NCI-H1436 treated with DMSO at 0.1 percent for 48 hours (cell line): ENCODE data around the gene NMNAT2.
"Not testable (repeated sequence)": the region's sequence is repeated elsewhere in the genome, so short reads cannot be mapped to it uniquely, and the experiment has no call there.

Experiments used
- DNase-seq: peaks from one replicate; lab custom pipeline; 2025; lab: John Stamatoyannopoulos, UW

NMNAT2 gene

GRCh38 chr1:183416850-183417771 is 1.1 kb downstream of the NMNAT2 start:
- DNase-seq: no peak

GRCh38 chr1:183414365-183414764 is 3.8 kb downstream of the NMNAT2 start:
- DNase-seq: no peak

DNA sequence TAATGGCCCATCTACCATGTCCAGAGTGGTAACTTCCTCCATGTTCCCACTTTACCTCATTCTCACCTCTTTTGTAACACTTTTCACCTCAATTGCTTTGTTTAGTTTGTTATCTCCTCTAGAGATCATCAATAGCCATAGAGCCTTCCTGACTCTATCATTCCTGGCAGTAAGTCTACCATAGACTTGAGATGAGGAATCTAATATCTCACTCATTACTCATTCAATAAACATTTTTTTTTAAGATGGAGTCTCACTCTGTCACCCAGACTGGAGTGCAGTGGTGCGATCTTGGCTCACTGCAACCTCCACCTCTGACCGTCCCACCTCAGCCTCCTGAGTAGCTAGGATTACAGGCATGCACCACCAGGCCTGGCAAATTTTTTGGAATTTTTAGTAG is 7.1 kb downstream of the NMNAT2 start:
- DNase-seq: no peak

GRCh38 chr1:183407961-183408360 is 10.2 kb downstream of the NMNAT2 start:
- DNase-seq: no peak

DNA sequence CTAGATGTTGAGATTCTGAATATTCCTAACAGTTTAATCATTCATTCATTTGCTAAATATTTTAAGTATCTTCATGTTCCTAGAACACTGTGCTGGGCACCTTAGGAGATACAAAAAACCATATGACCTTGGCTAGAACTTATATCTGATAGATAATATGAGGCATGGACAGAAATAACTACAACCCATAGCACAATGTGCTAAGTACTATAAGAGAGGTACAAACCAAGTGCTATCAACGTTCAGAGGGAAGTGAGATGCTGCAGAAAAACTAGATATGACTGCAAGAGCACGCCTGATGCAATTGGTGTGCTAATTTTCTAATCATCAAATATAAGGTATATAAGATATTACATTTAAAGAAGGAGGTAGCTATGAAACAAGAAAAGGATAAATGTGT is 10.7 kb downstream of the NMNAT2 start:
- no peak for DNase-seq

- DNase-seq: no peak
Observed at GRCh38 chr1:183404476-183404875, 13.7 kb downstream of the NMNAT2 start.

- no peak for DNase-seq
Observed at GRCh38 chr1:183403498-183403897, 14.7 kb downstream of the NMNAT2 start.

DNA sequence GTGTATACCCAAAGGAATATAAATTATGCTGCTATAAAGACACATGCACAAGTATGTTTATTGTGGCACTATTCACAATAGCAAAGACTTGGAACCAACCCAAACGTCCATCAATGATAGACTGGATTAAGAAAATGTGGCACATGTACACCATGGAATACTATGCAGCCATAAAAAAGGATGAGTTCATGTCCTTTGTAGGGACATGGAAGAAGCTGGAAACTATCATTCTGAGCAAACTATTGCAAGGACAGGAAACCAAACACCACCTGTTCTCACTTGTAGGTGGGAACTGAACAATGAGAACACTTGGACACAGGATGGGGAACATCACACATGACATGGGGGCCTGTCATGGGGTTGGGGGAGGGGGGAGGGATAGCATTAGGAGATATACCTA is 16.6 kb downstream of the NMNAT2 start:
- DNase-seq: not testable (repeated sequence)

- DNase-seq: no peak
Observed at GRCh38 chr1:183394435-183394834, 23.7 kb downstream of the NMNAT2 start.

- no peak for DNase-seq
Observed at GRCh38 chr1:183391863-183392262, 26.3 kb downstream of the NMNAT2 start.

GRCh38 chr1:183390561-183390960 is 27.6 kb downstream of the NMNAT2 start:
- DNase-seq: no peak

DNA sequence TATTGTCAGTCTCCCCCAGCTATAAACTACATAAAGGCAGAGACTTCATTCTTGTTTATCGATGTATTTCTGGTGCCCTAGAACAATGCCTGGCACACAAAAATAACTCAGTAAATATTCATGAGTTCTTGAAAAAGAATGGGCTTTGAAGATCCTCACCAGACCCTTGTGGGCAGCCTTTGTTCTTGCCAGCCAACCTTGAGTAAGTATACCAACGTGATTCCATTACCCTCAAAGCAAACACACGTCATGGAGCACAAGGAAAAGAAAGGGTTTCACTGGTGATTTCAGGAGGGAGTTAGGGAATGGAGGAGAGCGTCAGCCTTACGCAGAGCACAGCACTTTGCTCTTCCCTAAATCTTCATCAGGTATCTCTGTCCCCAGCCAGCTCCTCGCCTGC is 29.4 kb downstream of the NMNAT2 start:
- no peak for DNase-seq

DNA sequence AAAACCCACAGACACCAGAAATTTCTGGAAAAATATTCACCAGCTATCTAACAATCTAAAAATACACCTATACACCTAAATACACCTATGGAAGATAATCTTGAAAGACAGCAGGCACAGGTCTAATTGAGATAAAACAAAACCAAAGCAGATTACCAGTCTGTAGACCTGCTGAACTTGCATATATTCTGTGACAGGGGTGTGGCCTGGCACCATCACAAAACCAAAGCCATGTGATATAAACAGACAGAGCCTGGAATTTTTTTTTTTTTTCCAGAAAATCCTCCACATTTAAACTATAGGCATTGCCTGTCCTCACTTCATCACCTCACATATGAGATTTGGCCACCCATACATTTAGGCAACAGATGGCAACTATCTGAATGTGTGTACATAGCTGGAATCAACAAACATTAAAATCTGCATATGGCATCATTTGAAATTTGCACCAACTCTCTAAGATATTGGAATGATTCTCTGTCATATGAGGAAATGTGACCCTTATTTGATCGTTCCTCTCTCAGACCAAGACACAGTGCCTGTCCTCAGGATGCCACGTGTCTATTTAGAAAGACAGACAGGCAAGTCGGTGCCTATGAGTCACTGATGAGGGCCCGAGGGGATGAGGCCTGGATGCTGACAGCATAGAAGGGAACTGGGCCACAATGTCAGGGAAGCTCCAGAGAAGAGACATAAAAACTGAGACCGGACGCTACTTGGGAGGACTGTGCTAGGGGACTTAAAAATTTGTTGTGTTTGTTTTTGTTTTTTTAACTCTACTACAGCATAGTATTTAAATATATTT is 32.6 kb downstream of the NMNAT2 start:
- no peak for DNase-seq

DNA sequence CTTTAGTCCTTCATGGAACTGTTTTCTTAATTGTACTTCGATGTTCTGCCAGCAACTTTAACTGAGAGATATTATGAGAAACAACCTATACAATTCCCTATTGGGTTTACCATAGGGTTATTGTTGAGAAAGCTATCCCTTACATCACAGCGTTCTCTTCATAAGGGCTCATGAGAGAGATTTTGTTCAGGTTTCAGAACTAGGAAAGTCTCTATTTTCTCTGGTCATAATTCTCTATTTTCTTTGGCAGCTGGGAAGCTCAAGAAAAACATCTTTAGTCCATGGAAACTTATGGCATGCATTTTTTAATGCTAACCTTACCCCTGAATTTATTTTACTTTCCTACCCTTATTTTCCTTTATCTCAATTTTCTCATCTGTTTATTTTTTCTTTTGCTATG is 38.2 kb downstream of the NMNAT2 start:
- DNase-seq: no peak

- no peak for DNase-seq
Observed at GRCh38 chr1:183375381-183375780, 42.8 kb downstream of the NMNAT2 start.

GRCh38 chr1:183374825-183375224 is 43.4 kb downstream of the NMNAT2 start:
- DNase-seq: no peak

DNA sequence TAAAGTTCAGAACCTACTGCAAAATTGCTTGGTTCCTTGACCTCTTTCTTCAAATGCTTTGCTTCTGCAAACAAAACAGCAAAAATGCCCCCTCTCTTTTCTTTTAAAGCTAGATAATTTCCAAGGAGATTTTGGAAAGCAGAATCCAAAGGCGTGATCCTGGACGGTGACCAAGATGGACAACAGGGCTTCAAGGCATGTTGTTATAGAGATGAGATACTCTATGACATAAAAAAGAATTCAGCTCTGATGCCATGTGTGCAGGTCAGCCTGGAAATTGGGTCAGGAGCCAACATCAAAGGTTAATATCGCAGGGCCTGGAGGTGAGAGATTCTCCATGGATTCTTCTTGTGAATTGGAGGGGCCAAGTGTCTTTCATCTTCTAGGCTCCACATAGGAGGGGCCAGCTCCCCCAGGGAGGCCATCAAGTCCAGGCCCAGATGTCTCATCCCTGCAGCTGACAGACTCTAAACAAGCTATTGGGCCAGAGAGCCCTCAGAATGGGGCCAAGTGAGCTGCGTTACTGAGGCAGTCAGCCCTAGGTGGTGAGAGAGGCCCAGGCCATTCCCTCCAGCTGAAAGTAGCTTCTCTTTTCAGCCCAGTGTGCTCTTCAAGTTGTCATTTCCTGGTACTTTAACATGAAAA is 45.5 kb downstream of the NMNAT2 start:
- no peak for DNase-seq

DNA sequence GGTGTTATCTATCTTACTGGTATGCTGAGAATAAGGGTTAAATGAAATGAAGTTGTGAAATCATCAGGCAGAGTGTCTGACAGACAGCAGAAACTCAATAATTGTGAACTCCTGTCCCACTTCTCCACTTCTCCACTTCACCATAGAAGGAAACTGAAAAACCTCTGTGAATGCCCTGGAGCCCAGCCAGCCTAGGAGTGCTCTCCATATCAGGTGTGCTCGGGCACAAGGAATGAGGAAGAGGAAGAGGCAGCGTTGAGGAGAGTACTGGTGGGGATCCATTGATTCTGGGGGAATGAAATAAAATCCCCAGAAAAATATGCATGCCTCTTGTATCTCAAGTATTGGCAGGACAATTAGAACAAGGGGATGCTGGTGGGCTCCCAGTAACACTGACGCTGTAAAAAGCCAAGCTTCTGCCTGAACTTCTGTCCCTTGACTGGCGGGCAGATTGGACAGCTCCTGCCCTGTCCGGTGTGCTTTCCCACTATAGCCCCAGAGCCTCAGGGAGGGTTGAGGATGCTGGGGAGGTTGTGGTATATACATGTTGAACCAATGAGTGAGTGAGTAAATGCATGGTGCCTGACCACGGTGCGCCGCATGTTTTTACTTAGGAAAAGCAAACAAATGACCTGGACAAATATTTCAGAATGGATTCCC is 47.7 kb downstream of the NMNAT2 start:
- DNase-seq: no peak

DNA sequence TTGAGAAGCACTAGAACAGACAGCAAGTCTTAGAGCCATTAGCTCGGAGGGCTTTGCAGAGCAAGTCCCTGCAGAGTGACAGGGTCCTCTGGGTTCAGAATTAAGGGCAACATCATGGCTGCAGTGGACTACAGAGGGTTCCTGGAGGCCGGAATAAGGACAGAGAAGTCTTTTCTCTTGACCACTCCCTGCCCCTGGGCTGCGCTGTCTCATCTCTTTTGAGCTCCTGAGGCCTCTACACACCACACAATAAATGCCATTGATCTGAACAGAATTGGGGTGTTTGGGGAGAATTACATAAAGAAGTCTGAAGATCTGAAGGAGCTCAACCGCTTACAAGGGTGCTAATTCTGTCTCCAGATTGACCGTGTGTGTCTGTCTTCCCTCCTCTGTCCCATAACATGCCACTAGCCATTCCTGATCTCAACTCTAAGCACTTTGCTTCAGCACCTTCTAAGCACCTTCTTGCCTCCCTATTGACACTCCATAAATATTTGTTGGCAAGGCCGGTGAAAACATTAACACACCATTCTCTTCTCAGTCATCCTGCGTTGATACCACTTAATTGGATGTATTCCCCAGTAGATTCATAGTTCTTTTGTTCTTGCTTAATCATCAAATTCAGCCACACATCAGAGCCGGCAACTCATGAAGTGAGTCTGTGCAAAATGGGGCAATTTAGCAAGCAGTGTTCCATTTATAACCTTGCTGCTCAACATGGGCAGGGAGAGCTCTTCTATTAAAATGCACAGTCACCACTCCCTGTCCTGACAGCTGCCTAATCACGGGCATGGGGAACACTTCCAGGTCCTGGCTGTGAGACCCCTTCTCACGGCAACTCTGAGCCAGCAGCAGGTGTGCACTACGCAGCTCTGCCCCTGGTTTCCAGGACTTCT is 49.7 kb downstream of the NMNAT2 start:
- no peak for DNase-seq

DNA sequence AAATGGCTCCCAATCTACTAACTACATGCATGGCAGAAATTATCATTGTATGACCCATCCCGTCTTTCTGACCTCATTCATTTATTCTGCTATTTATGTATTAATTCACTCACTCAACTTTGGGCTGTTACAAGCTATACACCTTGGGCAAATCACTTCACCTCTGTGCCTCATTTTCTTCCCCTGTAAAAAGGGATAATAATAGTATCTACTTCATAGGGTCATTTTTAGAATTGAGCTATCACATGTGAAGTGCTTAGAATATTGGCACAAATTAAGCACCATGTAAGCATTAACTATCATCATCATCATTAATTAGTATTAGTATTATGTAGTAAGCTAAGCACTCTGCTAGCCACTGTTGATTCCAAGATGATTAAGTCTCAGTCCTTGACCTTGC is 52.1 kb downstream of the NMNAT2 start:
- no peak for DNase-seq

GRCh38 chr1:183365676-183366075 is 52.5 kb downstream of the NMNAT2 start:
- no peak for DNase-seq
